Caki2 (cell line): Measurements from ENCODE around the gene SSTR4. TPM values are rescaled to one million over a fixed set of nuclear protein-coding genes. Genes with fewer than 3 reads are reported as not detected.

Experiments
- DNase-seq: peaks from one replicate; pipeline ENCODE4 v3.0.0-alpha.2; 2015; ENCODE audit warnings: low read depth
- in situ Hi-C: cut with HindIII; loops from 2 replicates; pipeline ENCODE4 v1.10.0; 2016; ENCODE audit warnings: low sequenced_read_pairs, low pct_unique_long_range_greater_than_20kb, mixed read lengths
- total RNA-seq: library from RNA; depleted of rRNA; stranded (reverse); fragments of >200 nt; shearing (Covaris generic); gene quantifications from 2 replicates; pipeline ENCODE4 v1.2.3, GENCODE V29; 2014; ENCODE audit warnings: low replicate concordance

SSTR4 gene
- total RNA-seq, 1 experiment from 2014 or later, result not detected

GRCh38 chr20:23033918-23034317 is 1.2 kb upstream of the SSTR4 start:
- in situ Hi-C loops, result no loop called here

GRCh38 chr20:23035731-23036130 is 619 bp downstream of the SSTR4 start:
- no peak for DNase-seq
- in situ Hi-C loops, result no loop called here

More at GRCh38 chr20:23033918-23034317, 1.2 kb upstream of the SSTR4 start:
- no peak for DNase-seq

GRCh38 chr20:23036371-23036770 is 1.3 kb downstream of the SSTR4 start:
- in situ Hi-C loops, result no loop called here
- DNase-seq, result no peak

- in situ Hi-C loops, result no loop called here
These were observed 1.9 kb downstream of the SSTR4 start for GRCh38 chr20:23037017-23037481.

GRCh38 chr20:23039136-23039875 is 4.2 kb downstream of the SSTR4 start:
- DNase-seq, result no peak
- in situ Hi-C loops, result no loop called here

More at GRCh38 chr20:23037017-23037481, 1.9 kb downstream of the SSTR4 start:
- DNase-seq, result no peak

GRCh38 chr20:23039885-23040508 is 4.9 kb downstream of the SSTR4 start:
- DNase-seq, result no peak
- in situ Hi-C loops, result no loop called here

- in situ Hi-C loops, result no loop called here
These were observed 7.2 kb downstream of the SSTR4 start for GRCh38 chr20:23042270-23042669.

DNA sequence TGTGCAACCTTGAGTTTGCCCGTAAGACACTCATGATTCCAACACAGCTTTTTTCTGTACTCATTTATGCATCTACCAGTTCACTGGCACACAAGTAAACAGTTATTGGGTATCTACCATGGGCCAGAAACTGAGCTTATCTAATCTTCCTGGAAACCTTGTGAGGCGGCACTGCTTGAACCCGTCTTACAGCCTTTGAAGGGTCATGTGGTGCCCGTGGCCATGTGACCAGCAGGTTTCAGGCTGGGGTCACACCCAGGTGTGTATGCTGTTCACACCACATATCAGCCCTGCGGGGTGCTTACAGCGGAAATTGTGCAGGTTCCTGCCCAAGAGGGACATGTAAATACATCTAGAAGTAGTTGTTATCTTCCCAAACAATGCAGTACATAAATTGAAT is 8.3 kb downstream of the SSTR4 start:
- in situ Hi-C loops, result no loop called here

More at GRCh38 chr20:23042270-23042669, 7.2 kb downstream of the SSTR4 start:
- DNase-seq, result no peak

DNA sequence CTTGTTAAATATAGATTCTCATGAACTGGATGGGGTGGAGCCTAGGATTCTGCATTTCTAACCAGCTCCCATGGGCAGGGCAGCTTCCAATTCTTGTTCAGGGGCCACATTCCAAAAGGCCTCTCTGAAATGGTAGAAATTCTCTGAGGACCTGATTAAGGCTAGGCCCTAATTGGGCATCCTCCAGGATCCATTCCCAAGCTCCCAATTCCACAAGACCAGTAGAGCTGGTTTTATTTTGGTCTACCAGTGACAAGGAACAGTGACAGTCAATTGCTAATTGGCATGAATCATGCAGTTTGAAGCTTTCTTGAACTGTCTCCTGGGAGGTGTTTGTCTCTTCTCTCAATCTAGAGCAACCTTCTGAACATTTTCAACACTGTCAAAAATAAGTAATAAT is 11.3 kb downstream of the SSTR4 start:
- in situ Hi-C loops, result no loop called here
- DNase-seq, result no peak

More for the DNA sequence above, 8.3 kb downstream of the SSTR4 start:
- no peak for DNase-seq

DNA sequence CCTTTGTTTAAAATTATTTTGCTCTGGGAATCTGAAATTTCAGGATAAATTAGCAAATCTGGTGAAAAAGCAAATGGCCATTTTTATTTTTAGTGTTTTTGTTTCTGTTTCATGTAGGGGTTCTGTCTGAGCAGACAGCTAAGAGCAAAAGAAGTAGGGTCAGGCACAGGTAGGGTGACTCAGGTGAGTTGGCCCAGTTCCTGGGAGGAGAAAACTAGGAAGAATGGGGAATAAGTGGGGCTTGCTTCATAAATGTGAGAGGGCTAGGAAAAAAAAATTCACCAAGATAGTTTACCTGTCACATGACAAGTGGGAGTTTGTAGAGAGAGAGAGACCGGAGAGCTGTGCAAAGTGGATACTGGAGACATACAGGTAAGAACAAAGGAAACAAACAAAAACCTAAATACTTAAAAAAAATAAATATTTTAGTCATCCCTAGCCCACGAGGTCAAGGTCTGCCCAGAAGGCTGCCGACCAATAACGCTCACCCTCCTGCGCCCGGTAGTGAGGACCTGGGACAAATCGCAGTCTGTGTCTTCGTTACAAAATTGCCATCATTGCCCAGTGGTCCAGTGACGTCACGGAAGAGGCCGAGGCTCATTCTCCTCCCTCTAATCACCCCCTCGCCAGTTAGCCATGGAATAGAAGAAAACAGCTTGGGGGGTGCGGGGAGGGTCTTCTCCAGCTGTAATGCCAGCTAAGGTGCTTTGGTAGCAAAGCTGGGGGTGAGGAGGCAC is 12.1 kb downstream of the SSTR4 start:
- in situ Hi-C loops, result no loop called here
- no peak for DNase-seq

GRCh38 chr20:23047738-23048214 is 12.7 kb downstream of the SSTR4 start:
- peak; percentile 38 for DNase-seq
- in situ Hi-C loops, result no loop called here

DNA sequence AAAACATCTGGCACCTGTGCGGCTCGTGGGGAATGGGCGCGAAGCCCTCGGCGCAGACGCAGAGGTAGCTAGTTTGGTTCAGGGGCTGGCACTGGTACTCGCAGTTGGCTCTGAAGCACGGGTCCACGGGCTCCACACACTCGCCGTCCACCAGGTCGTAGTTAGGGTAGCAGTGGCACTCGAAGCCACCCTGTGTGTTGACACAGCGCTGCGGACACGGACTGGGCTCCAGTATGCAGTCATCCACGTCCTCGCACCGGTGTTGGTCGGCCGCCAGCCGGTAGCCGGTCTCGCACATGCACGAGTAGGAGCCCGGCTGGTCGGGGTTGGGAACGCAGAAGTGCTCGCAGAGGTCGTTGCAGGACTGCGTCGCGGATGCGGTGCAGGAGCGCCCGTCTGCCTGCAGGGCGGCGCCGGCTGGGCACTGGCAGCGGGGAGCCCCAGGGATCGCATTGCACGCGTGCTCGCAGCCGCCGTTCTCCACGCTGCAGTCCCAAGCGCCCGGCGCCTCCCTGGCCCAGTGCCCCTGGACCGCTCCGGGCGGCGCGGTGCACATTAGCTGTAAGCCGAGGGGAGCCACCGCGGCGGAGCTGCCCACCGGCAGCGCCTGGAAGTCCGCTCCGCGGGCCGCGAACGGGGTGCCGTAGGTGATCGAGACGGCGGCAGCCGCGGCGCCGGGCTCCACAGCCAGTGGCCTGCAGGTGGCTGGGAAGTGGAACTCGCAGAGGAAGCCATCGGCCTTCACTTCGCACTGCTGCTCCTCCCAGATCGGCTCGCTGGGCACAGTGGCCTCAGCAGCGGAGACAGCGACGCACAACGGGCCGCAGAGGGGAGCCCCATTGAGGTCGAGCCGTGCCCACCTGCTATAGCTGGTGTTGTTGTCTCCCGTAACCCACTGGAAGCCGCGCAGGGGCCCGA is 13.4 kb downstream of the SSTR4 start:
- in situ Hi-C loops, result no loop called here

DNA sequence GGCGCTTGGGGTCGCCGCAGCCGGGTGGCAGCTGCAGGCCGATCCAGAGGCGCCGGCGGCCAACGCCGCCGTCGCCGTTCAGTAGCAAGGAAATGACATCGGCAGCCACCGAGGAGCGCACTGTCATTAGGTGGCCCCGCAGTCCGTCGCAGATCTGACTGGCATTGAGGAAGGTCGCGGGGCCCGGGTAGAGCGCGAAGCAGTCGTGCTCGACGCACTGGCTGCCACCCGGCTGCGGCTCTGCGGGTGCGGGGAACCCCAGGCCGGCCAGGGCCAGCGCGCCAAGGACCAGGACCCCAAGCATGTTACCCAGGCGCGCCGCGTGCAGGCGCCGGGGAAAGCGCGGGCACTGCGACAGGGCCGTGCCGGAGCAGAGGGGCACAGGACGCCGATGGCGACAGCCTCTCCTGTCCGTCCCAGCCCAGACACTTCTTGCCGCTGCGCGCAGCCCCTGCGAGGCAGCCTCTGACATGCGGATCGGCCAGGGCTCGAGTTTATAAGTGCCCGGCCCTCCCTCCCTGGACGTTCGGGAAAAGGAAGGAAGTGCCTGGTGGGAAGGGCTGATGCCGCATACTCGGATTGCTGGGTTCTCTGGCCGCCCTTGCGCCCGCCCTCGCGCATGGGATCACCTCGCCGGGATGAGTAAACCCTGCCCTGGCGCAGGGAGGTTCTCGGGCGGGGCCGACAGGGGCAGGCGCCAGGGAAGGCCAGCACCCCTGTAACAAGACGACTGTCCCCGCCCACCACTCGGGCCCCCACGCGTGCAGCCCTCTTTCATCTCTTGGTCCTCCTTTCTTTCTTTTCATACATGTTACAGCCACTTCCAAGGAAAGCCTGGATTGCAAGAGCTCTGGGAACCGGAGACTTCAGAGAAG is 14.3 kb downstream of the SSTR4 start, which contains the start of gene THBD:
Gene THBD, minus strand, starts transcription at position 472 of the 875 bp plus-strand sequence. Its CDS starts 168 bp downstream, at position 304.
- peak; percentile 94 for DNase-seq
- in situ Hi-C loops, result no loop called here

More for the DNA sequence above, 13.4 kb downstream of the SSTR4 start:
- DNase-seq, result peak; percentile 65

DNA sequence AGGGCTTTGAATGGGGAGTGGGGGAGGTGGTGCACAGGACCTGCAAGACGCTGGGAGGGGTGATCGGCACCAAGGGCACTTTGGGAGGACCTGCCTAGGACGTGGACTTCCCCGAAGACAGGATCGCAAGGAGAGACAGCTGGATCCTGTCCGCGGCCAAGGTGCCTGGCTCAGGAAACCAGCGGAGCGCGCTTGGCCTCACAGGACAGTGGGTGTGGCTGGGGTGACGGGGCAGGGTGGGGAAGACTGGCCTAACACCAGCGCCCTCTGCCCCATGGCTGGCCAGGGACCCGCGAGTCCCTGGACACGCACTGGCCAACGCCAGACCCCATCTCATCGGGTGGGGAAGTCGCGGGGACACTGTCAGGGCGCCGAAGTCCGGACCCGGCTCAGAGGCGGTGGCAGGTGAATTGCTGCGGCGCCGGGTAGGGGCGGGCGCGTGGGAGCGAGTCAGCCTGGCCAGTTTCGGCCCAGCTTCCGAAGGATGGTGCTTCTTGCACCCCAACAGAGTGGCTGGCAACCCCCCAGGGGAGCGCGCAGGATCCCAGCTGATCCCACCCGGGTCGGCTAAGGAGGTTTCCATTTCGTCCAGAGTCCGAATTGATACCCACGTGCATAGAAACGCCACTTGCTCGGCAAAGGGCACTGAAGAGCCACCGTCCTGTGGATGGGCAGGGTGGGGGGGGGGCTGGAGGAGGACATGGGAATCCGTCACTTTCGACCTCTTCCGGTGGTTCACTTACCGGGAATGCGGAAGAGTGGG is 15.1 kb downstream of the SSTR4 start:
- DNase-seq, result no peak
- in situ Hi-C loops, result no loop called here

GRCh38 chr20:23050847-23051627 is 15.9 kb downstream of the SSTR4 start:
- in situ Hi-C loops, result no loop called here

More at GRCh38 chr20:23050847-23051627, 15.9 kb downstream of the SSTR4 start:
- peak; percentile 92 for DNase-seq
